Measurements from ENCODE around the gene PKD1L1.
A peak's percentile ranks its signal among the peaks of the same experiment; 100 is the strongest.

DNA sequence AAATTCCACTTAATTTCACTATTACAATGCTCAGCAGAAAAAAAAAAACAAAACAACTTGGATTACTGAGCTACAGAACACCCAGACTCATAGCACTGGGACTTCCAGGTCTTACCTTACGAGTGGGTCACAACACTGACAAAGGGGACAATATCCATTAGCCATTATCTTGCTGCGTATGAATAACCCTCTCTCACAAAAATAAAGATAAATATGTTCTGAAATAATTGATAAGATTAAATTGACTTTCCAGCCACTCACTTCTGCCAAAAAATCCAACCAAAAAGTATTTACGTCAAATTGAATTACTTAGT, 128.7 kb downstream of the PKD1L1 start:
- TF ChIP-seq, protein P1, sequence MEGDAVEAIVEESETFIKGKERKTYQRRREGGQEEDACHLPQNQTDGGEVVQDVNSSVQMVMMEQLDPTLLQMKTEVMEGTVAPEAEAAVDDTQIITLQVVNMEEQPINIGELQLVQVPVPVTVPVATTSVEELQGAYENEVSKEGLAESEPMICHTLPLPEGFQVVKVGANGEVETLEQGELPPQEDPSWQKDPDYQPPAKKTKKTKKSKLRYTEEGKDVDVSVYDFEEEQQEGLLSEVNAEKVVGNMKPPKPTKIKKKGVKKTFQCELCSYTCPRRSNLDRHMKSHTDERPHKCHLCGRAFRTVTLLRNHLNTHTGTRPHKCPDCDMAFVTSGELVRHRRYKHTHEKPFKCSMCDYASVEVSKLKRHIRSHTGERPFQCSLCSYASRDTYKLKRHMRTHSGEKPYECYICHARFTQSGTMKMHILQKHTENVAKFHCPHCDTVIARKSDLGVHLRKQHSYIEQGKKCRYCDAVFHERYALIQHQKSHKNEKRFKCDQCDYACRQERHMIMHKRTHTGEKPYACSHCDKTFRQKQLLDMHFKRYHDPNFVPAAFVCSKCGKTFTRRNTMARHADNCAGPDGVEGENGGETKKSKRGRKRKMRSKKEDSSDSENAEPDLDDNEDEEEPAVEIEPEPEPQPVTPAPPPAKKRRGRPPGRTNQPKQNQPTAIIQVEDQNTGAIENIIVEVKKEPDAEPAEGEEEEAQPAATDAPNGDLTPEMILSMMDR (conservative IDR thresholded peaks at IDR 0.05; ENCODE audit: low read depth, low read length) = 0 out of 2 replicates have a peak, but pooled peaks have one; percentile 10
- TF ChIP-seq EZH2 (IDR thresholded peaks at IDR 0.05; ENCODE audit: borderline replicate concordance, low read depth, low read length, poor library complexity, severe bottlenecking) = no peak
